ENCODE data around the gene C12orf76.
A peak's percentile ranks its signal among the peaks of the same experiment; 100 is the strongest.
"Not testable (repeated sequence)": the region's sequence is repeated elsewhere in the genome, so short reads cannot be mapped to it uniquely, and the experiment has no call there.

Gene C12orf76

DNA sequence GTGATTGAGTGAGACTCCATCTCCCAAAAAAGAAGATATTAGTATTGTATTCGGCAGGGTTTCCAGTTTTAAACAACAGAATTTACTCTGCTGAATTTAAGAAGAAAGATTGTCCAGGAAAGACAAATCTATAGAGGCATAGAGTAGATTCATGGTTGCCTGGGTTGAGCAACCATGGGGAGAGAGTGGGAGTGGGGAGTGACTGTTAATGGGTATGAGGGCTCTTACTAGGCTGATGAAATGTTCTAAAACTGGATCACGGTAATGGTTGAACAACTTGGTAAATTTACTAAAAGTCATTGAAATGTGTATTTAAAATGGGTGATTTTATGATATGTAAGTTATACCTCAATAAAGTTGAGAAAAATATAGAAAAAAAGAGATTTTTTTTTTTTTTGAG, 13.9 kb upstream of the C12orf76 start:
- no peak for DNase-seq

DNA sequence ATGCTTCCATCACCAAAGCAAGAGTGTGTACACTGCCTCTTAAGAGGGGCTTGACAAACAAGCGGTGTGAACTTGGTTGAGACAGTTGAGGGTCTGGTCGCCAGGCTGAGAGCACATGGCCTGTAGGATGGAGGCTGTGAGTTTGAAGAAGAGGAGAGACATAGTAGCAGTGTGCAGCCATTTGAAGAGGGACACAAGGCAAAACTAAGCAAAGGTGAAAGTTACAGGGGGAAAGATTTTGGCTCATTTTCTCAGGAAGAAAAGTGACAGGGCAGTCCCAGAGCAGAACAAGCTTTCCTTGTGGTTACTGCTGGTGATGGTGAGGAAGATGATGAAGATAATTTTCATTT, 11.3 kb upstream of the C12orf76 start:
- DNase-seq = no peak

DNA sequence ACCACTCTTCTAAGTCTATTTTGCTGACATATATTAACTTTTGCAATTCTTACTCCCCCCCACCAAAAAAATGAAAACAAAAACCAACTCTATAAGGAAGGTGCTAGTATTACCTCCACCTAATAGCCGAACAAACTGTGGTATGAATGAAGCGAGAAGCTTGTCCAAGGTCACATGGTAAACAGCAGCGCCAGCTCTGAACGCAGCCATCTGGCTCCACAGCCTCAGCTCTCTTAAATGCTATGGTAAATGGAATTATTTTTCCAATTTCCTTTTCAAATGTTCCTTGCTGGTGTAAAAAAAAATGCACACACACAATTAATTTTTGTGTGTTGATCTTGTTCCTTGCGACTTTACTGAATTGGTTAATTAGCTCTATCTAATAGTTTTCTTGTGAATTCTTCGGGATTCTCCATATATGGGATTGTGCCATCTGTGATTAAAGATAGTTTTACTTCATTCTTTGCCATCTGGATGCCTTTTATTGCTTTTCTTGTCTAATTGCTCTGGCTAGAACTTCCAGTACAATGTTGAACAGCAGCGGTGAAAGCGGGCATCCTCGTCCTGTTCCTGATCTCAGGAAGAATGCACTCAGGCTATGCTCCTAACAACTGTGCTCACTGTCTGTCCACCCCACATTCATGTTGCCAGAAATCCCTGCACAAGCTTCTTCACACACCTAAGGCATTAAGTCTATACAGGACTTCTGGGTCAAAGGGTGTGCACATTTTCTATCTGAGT, 10.7 kb upstream of the C12orf76 start:
- no peak for DNase-seq

- not testable (repeated sequence) for DNase-seq
Observed at GRCh38 chr12:110056643-110057042, 8.3 kb upstream of the C12orf76 start.

DNA sequence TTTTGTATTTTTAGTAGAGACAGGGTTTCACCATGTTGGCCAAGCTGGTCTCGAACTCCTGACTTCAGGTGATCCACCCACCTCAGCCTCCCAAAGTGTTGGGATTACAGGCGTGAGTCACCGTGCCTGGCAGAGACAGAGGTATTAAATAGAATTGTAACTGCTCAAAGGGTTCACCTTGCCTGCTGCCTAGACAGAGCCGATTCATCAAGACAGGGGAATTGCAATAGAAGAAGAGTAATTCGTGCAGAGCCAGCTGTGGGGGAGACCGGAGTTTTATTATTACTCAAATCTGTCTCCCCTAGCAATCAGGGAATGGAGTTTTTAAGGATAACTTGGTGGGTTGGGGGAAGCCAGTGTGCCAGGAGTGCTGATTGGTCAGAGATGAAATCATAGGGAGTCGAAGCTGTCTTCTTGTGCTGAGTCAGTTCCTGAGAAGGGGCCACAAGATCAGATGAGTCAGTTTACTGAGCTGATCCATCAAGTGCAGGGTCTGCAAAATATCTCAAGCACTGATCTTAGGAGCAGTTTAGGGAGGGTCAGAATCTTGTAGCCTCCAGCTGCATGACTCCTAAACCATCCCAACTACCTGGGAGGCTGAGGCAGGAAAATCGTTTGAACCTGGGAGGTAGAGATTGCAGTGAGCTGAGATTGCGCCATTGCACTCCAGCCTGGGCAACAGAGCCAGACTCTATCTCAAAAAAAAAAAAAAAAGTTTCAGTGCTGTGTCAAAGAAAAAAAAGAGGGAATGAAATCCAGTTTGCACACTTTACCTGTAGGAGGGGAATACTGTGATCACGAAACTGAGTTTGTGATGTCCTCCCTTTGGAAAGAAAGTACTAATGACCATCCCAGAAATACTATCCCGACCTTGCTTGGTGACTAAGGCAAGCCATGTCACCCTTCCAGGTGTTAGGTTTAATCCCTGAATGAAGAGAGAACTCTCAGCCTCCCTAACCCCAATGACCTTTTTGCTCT, 7.3 kb upstream of the C12orf76 start:
- DNase-seq = not testable (repeated sequence)

GRCh38 chr12:110050927-110051326, 2.6 kb upstream of the C12orf76 start:
- no peak for DNase-seq

GRCh38 chr12:110049666-110050065, 1.3 kb upstream of the C12orf76 start:
- DNase-seq = not testable (repeated sequence)

GRCh38 chr12:110049034-110049433, 712 bp upstream of the C12orf76 start:
- not testable (repeated sequence) for DNase-seq

DNA sequence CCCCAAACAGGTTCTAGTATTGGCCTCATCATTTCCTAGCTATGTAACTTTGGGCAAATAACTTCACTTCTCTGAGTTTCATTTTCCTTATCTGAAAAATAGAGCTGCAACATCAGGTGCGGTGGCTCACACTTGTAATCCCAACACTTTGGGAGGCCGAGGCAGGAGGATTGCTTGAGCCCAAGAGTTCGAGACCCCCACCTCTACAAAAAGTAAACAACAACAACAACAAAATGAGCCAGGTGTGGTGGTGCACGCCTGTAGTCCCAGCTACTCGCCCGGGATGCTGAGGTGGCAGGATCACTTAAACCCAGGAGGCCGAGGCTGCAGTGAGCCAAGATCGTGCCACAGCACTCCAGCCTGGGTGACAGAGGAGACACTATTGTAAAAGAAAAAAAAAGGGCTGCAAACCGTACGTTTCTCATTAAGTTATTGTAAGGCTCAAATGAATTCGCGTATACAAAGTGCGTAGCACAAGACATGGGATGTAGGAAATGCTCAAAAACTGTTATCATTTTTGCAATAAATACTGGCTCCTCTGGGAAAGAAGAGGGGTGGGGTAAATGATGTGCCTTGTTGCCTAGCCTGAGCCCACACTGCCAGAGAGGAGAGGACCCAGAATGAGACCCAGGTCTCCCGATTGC, 903 bp downstream of the C12orf76 start:
- DNase-seq = no peak

- DNase-seq = no peak
Observed at GRCh38 chr12:110046451-110047187, 1.7 kb downstream of the C12orf76 start.

GRCh38 chr12:110042264-110042663, 6.1 kb downstream of the C12orf76 start:
- no peak for DNase-seq

DNA sequence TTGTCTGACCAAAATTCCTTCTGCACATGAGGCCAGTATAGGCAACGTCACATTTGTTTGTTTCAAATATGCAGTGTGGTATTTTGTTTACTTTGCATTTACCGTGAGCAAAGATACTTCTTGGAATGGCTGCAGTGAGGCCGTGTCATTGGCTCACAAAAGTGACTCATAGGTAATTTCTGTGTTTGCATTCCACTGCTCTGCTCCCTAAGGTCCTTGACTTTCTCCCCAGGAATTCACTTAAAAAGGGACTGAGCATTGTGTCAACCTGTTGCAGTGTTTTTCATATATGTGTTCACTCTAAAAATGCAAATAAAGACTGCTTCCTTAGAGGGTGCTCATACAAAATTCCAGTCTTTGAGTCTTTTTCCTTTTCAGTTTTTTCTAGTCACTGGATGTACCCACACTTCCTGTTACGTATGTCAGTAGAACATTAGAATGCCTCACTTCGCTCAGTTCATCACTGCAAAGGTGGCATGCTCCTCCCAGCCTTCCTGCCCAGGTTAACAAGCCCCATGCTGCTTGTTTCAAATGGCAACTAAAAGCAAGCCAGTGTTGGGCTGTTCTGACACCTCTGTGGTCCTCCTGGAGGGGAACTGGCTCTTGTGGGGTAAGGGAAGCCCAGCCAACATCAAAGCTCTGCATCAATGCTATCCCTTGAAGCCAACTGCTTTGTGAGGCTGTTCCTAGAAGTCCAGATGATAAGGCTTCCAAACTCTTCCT, 9.1 kb downstream of the C12orf76 start:
- DNase-seq = no peak

DNA sequence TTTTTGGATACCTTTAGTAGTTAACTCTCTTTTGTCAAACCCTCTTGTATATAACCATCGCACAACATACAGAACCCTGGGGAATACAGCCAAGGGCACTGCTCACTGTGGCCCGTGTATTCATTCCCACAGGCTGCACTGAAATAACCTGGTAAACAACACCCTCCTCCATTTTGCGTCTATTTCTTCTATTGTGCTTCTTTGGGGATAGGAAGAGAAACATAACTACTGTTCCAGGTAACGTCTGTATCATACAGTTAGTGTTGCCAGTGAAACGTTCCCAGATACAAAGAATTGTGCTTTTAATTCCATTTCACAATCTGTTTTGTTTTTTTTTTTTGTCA, 9.6 kb downstream of the C12orf76 start:
- DNase-seq = no peak

DNA sequence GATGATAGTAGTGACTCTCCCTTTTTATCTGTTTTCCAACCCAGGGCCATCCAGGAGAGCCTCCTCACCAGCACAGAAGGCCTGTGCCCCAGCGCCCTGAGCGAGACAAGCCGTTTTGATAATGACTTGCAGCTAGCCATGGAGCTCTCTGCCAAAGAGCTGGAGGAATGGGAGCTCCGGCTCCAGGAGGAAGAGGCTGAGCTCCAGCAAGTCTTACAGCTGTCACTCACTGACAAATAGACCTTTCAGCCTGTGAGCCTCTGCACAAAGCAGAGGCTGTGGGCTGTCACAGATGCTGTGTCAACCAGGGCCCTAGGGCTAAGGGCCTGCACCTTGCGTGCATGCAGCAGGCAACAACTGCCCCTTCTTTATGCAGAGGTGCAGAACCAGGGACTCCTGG, 11.0 kb downstream of the C12orf76 start:
- no peak for DNase-seq

DNA sequence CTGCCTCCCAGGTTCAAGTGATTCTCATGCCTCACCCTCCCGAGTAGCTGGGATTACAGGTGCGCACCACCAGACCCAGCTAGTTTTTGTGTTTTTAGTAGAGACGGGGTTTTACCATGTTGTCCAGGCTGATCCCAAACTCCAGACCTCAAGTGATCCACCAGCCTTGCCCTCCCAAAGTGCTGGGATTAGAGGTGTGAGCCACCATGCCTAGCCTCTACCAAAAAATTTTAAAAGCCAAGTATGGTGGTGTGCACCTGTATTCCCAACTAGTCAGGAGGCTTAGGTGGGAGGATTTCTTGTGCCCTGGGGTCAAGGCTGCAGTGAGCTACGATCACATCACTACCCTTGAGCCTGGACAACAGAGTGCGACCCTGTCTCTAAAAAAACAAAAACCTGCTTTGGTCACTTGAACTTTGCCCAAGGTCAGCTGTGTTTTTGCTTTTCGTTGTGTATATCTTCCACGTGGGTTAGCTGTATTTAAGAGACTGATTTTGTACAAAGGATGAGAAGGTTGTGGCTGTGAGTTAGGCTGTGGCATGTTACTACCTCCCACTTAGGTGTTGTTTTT, 12.7 kb downstream of the C12orf76 start:
- no peak for DNase-seq

DNA sequence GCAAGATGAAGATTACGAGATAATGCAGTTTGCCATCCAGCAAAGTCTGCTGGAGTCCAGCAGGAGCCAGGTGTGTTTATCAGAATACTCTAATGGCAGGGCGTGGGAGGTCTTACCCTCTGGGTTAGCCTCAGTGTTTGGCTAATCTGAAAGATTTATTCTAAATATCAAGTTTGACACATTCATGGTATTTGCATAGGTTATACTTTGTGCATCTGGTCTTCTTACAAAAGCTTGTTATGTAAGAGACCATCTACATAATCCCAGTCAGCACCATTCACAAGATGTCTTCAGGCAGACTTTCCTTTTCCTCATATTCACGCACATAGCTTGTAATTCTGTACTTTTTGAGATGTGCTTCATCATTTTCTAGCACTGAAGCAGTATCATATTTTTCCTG, 14.4 kb downstream of the C12orf76 start:
- no peak for DNase-seq

- no peak for DNase-seq
Observed at GRCh38 chr12:110029290-110029815, 19.0 kb downstream of the C12orf76 start.

DNA sequence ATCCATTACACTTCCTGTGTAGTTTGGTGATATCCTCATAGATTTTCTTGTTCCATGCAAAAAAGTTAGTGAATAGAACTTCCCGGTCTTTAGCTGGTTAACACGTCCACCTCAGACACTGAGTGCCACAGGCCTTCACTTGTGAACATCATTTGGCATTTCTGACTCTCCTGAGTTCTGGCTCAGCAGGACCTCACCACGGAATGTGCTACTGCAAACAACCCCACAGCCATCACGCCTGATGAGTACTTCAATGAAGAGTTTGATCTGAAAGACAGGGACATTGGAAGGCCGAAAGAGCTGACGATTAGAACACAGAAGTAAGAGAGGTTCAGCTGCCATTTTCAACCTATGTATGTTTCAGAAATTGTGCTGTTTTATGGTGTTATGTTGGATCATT, 20.0 kb downstream of the C12orf76 start:
- no peak for DNase-seq

DNA sequence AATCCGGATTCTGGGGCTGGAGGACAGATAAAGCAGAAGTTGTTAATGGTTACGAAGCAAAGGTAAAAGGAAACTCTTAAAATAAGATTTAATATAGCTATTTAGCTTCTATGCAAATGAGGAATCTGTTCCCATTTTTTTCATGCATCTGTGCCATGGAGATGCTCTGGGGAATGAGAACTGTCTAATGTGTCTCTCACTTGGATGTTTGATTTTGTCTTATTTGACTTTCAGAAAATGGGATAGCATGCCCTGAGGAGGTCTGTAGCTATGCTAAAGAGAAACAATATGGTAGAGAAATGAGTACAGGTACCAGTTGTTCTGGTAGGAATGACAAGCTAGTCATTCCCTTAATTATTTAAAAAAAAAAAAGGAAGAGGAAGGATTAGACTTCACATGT, 24.3 kb downstream of the C12orf76 start:
- DNase-seq = no peak

DNA sequence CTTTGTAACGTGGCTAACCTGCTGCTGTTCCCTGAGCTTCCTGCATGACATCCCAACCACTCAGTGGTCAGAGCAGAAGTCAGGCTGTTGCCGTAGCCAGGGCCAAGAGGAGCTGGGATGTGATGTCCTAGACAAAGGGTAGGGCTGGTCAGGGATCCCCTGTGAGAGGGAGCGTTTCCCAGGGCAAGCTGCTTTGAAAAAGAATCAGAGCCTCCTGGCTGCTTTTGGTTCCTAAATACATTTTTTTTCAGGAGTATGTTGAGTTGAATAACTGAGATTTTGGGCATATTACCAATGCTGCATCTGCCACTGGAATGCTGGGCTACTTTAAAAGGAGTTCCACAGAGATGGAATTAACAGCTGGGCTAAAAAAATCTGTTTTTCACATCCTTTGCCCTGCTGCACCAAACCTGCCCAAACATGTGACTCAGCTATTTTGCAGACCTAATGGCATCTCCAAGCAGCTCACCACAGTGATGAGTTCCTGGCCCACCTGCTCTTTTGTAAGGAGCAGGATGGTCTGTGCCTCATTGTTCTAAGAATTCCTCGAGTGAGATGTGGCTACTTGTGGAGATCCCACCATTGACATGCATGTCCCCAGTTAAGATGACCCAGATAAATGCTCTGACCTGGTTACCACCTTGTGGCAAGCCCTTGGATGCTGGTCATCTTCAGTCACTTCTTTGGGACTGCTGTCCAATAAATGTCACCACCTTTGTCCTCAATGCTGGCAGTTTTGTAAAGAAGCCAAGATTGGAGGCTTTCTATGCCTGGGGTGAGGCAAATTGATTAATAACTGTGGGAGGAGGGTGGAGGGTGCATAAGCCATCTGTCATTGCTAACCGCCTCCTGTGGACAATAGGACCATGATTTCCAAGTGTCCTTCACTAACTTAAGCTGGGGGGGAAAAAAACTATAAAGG, 25.0 kb downstream of the C12orf76 start:
- DNase-seq = peak; percentile 79

DNA sequence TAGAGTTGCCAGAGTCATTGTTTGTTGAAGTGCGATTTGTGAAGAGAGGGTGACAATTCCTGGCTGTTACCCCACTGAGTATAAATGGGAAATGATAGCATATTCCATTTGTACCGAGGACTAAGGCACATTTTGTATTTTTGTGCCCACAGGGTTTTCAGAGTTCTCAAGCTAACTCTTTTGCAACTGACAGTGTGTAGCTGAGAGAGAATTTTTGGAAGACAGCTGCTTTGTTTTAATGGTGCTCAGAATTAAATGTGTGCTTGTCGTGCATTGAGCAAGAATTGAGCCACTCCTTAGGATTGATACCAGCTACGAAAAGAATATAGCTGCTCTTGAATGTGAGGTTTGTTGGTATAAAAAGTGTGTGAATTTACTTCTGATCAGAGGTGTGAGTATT, 27.4 kb downstream of the C12orf76 start:
- DNase-seq = no peak

Data from NCI-H524 treated with DMSO at 0.1 percent for 48 hours (cell line).